Keratinocyte (primary cell): ENCODE measurements around the gene GPR137.

Experiments
- EZH2 ChIP-seq: IDR thresholded peaks from one replicate; pipeline ENCODE4 v1.6.1; 2012; ENCODE audit warnings: inconsistent platforms, mild to moderate bottlenecking, low read length, moderate library complexity
- TF ChIP-seq, protein P1 (sequence below), 3 experiments: IDR thresholded peaks in 1 of 3; conservative IDR thresholded peaks in 1 of 3; optimal IDR thresholded peaks in 1 of 3; 2 replicates in 2 of 3; 3 replicates in 1 of 3; pipeline versions ENCODE3 to v1.5.1; 2011; ENCODE audit warnings: low read length in 3 of 3, mild to moderate bottlenecking in 3 of 3, moderate library complexity in 2 of 3, control low read depth in 1 of 3, inconsistent platforms in 1 of 3; ENCODE audit not compliant: insufficient read depth in 2 of 3; ENCODE audit errors: extremely low read depth in 1 of 3

DNA sequence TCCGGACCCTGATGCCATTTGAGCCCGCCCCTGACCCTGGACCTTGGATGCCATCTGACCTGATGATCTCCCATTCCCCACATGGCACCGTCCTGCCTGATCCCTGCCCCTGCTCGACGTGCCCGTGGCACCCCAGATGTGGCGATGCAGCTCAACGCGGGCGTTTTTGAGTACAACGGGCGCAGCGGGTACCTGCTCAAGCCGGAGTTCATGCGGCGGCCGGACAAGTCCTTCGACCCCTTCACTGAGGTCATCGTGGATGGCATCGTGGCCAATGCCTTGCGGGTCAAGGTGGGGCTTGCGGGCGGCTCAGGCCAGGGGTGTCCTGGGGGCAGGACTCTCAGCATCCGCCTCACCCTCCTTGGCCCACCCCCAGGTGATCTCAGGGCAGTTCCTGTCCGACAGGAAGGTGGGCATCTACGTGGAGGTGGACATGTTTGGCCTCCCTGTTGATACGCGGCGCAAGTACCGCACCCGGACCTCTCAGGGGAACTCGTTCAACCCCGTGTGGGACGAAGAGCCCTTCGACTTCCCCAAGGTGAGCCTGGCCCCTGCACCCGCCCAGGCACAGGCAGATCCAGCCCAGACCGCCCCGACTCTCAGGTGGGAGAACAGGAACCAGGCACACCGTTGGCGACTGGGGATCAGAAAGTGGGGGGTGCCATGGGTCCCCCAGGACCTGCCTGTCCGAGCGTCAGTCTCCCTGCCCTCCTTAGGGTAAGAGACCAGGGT lies 23.2 kb upstream of the GPR137 start:
- TF ChIP-seq, protein P1, sequence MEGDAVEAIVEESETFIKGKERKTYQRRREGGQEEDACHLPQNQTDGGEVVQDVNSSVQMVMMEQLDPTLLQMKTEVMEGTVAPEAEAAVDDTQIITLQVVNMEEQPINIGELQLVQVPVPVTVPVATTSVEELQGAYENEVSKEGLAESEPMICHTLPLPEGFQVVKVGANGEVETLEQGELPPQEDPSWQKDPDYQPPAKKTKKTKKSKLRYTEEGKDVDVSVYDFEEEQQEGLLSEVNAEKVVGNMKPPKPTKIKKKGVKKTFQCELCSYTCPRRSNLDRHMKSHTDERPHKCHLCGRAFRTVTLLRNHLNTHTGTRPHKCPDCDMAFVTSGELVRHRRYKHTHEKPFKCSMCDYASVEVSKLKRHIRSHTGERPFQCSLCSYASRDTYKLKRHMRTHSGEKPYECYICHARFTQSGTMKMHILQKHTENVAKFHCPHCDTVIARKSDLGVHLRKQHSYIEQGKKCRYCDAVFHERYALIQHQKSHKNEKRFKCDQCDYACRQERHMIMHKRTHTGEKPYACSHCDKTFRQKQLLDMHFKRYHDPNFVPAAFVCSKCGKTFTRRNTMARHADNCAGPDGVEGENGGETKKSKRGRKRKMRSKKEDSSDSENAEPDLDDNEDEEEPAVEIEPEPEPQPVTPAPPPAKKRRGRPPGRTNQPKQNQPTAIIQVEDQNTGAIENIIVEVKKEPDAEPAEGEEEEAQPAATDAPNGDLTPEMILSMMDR (optimal IDR thresholded peaks at IDR 0.05 in 1 of 3, IDR thresholded peaks at IDR 0.05 in 1 of 3, conservative IDR thresholded peaks at IDR 0.05 in 1 of 3; ENCODE audit: extremely low read depth in 1 of 3, insufficient read depth in 2 of 3, low read length in 3 of 3) = no peak
- TF ChIP-seq EZH2 = no peak
